Loucy (cell line): ENCODE measurements around the gene ANO2.

ENCODE experiments used
- EZH2phosphoT487 ChIP-seq: fragments of 200-600 bp; IDR thresholded peaks from 2 replicates; pipeline ENCODE4 v1.6.1; 2018; ENCODE audit warnings: antibody characterized with exemption, mild to moderate bottlenecking, moderate library complexity, borderline replicate concordance
- TF ChIP-seq, protein P1 (sequence below): fragments of 200-600 bp; sonication (generic); conservative IDR thresholded peaks from 2 replicates; pipeline ENCODE4 v1.5.1; 2014; ENCODE audit warnings: mild to moderate bottlenecking, antibody characterized with exemption, low read length

DNA sequence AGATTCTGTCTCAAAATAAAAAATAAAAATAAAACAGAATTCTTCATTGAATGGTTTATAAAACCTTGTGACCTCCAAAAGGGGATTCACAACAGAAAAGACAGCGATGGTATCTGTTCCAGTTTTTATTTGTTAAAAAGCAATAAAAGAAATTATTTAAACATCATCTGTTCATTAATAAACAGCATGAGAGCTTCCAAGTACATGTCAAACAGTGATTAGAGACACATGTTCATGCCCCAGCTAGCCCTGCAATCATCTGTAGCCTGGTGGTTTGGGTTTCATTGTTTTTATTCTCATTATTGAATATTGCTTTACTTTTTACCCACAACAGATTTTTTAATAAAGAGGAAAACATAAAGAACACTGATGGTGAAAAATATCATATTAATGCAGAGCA, 173.3 kb downstream of the ANO2 start:
- TF ChIP-seq, protein P1, sequence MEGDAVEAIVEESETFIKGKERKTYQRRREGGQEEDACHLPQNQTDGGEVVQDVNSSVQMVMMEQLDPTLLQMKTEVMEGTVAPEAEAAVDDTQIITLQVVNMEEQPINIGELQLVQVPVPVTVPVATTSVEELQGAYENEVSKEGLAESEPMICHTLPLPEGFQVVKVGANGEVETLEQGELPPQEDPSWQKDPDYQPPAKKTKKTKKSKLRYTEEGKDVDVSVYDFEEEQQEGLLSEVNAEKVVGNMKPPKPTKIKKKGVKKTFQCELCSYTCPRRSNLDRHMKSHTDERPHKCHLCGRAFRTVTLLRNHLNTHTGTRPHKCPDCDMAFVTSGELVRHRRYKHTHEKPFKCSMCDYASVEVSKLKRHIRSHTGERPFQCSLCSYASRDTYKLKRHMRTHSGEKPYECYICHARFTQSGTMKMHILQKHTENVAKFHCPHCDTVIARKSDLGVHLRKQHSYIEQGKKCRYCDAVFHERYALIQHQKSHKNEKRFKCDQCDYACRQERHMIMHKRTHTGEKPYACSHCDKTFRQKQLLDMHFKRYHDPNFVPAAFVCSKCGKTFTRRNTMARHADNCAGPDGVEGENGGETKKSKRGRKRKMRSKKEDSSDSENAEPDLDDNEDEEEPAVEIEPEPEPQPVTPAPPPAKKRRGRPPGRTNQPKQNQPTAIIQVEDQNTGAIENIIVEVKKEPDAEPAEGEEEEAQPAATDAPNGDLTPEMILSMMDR: no peak
- TF ChIP-seq EZH2phosphoT487: no peak
